GM19452 (cell line): ENCODE measurements around the gene IQCE.

Source experiments
- ATAC-seq: cut with Tn5 transposase; IDR thresholded peaks from one replicate; pipeline ENCODE4 v1.9.1; 2021; ENCODE audit not compliant: unreplicated experiment

Gene IQCE

GRCh38 chr7:2659556-2660358, 101.0 kb downstream of the IQCE start:
- no peak for ATAC-seq

DNA sequence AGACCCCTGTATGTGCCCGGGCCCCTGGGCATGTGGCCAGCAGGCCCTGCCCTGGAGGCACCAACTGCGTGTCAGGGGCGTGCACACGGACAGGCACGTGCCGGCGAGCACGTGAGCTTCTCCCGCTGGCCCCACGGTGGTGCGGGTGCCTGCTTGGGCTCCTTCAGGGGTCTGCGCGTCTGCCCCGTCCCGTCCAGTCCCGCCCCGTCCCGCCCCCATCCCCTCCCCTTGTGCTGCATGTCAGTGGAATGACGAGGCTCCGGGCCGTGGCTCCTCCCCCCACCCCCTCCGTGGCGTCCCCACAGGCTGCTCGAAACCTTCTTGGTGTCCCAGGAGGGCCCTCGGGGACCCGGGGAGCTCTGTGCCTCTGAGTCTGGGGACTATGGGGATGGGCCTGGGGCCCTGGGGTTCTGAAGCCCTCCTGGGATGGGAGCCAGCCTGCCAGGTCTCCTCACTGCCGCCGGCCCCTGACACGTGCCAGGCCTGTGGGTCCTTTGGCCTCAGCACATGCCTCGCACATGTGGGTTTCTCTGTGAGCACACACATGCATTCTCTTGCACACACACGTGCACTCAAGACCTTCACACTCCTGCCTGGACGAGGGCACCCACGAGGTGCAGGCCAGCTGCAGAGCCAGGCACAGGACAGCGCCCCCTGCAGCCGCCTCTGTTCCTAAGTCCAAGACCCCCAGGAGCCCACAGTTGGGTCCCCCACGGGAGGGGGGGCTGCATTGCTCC, 101.7 kb downstream of the IQCE start:
- no peak for ATAC-seq

DNA sequence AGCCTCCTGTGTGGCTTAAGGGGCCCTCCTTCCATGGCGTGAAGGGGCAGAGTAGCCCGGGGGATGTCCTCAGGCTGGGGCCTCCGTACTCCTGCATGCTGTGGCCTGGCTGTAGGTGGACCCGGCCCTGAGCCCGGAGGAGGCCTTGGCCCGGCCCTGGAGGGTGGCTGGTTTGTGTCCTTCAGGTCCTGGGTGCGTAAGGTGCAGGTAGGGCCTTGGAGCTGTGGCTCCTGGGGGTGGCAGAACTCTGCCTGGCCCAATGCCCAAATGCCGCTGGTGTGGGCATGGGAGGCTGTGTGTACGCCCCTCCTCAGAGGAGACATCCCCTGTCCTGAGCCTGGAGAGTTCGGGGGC, 102.3 kb downstream of the IQCE start:
- no peak for ATAC-seq

DNA sequence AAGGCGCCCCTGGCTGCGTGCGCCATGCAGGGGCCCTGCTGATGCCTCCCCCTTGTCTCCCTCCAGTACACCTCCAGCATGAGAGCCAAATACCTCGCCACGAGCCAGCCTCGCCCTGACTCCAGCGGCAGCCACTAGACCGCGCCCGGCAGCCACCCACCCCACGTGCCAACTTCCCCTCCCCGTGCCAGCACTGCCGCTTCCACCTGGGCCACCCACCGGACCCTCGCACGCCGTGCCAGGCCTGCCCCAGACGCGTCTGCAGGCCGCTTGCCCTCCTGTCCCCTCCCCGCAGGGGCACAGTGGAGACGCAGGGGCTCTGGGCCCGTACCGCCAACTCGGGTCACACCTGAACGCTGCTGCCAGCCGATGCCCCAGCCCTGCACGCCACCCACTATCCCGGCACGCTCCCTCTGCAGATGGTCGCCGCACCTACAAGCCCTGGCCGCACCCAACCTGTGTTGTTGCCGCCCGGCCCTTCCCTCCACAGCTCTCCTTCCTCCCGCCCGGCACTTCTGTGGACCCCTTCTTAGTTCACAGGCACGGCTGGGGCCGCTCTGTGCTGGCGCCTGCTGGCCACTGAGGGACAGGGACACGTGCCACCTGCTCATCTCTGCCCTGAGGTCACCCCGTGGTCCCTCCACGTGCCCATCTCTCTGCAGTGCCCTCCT, 103.0 kb downstream of the IQCE start:
- ATAC-seq: no peak

GRCh38 chr7:2662273-2663120, 103.7 kb downstream of the IQCE start:
- ATAC-seq: no peak

DNA sequence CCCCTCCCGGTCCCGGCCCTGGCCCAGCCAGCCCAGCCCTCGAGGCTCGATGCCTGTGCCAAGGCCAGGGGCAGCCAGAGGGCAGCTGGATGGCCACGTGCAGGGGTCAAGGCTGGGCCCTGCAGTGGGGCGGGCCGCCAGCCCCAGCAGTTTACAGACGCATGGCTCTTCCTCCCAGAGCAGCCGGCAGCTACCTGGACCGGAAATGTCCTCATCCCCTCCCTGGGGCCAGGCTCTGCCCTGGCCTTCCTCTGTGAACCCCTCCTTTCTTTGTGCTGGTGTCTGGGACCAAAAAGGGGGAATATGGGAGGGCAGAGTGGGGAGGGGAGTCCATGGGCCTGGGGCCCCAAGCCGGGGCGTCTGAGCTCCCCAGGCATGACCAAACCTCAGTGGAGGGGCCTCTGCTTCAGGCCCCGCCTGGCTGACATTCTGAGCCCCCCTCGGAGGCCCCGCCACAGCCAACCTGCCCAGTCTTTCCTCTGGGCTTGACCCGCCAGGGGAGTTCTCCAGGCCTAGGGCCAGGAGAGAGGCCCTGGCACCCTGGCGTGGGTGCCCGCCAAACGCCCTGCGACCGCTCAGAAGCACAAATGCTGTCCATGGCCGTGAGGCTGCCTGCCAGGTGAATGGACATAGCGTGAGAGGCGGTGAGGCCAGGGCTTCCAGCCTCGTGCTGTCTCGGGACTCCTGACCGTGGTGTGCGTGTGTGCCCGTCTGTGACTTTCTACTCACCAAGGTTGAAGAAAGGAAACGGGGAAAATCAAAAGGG, 104.5 kb downstream of the IQCE start:
- no peak for ATAC-seq

DNA sequence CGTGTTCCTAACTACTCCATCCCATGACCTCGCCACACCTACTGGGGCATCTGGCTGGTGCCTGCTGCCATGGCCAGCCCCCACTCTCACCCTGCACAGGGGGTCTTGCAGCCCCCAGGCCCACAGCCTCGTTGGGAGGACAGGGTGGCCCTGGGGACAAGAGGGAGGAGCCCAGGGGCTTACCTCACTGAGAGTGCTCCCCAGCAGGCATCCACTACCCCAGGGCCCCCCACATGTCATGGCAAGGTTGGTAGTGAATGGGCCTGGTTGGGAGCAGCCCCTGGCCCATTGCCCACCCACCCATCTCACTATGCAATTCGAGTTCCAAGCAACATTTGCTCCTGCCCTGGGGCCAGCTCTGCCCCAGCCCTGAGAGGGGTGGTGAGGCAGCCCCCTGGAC, 105.2 kb downstream of the IQCE start:
- ATAC-seq: no peak
